Measurements from ENCODE around the gene ASCL3.
A peak's percentile ranks its signal among the peaks of the same experiment; 100 is the strongest.
"Not testable (repeated sequence)": the region's sequence is repeated elsewhere in the genome, so short reads cannot be mapped to it uniquely, and the experiment has no call there.

The ASCL3 gene

GRCh38 chr11:8942518-8943066 is at the start of gene ASCL3:
Gene ASCL3 (minus strand): TSS chr11:8943016. CDS start chr11:8938161, 4,855 bp downstream.
- no peak for DNase-seq (ENCODE audit: low read depth)
- no peak within 1 kb of the TSS for H3K4me3 ChIP-seq (ENCODE audit: low read length)
- no peak for TF ChIP-seq CTCF (conservative IDR thresholded peaks at IDR 0.05; ENCODE audit: low read length)

- no peak for TF ChIP-seq CTCF (conservative IDR thresholded peaks at IDR 0.05; ENCODE audit: low read length)
- H3K4me3 ChIP-seq (ENCODE audit: low read length) = no peak overlapping the region
- DNase-seq (ENCODE audit: low read depth) = peak; percentile 74
Observed at GRCh38 chr11:8989453-8989852, 46.6 kb upstream of the ASCL3 start.

GRCh38 chr11:8988329-8989234 is 45.8 kb upstream of the ASCL3 start:
- H3K4me3 ChIP-seq (ENCODE audit: low read length) = no peak overlapping the region
- DNase-seq (ENCODE audit: low read depth) = peak; percentile 50
- no peak for TF ChIP-seq CTCF (conservative IDR thresholded peaks at IDR 0.05; ENCODE audit: low read length)

GRCh38 chr11:8987446-8987845 is 44.6 kb upstream of the ASCL3 start:
- DNase-seq (ENCODE audit: low read depth) = no peak
- no peak for TF ChIP-seq CTCF (conservative IDR thresholded peaks at IDR 0.05; ENCODE audit: low read length)
- no peak overlapping the region for H3K4me3 ChIP-seq (ENCODE audit: low read length)

GRCh38 chr11:8986772-8987171 is 44.0 kb upstream of the ASCL3 start:
- DNase-seq (ENCODE audit: low read depth); H3K4me3 ChIP-seq (ENCODE audit: low read length): not testable (repeated sequence)

- no peak for TF ChIP-seq CTCF (conservative IDR thresholded peaks at IDR 0.05; ENCODE audit: low read length)
- H3K4me3 ChIP-seq (ENCODE audit: low read length) = no peak overlapping the region
- DNase-seq (ENCODE audit: low read depth) = no peak
Observed at GRCh38 chr11:8985462-8985861, 42.6 kb upstream of the ASCL3 start.

- no peak overlapping the region for H3K4me3 ChIP-seq (ENCODE audit: low read length)
- no peak for DNase-seq (ENCODE audit: low read depth)
- no peak for TF ChIP-seq CTCF (conservative IDR thresholded peaks at IDR 0.05; ENCODE audit: low read length)
Observed at GRCh38 chr11:8983552-8983951, 40.7 kb upstream of the ASCL3 start.

All from AG10803 (cell line).